ENCODE results near the gene WDR6.

GRCh38 chr3:49019941-49020329 lies 12.7 kb downstream of the WDR6 start:
- TF ChIP-seq CTCF (conservative IDR thresholded peaks at IDR 0.05) (no peak), EZH2 (IDR thresholded peaks at IDR 0.05; ENCODE audit: low read depth) (no peak)

Data from PC-9 (cell line).